GM12874 (cell line): ENCODE measurements around the gene LIF.

Experiments used
- TF ChIP-seq, protein P1 (sequence below): IDR thresholded peaks from 2 replicates; pipeline ENCODE4 v1.5.1; 2011; ENCODE audit warnings: low read depth, mild to moderate bottlenecking, control low read depth, low read length, moderate library complexity; ENCODE audit not compliant: insufficient read depth

LIF gene

DNA sequence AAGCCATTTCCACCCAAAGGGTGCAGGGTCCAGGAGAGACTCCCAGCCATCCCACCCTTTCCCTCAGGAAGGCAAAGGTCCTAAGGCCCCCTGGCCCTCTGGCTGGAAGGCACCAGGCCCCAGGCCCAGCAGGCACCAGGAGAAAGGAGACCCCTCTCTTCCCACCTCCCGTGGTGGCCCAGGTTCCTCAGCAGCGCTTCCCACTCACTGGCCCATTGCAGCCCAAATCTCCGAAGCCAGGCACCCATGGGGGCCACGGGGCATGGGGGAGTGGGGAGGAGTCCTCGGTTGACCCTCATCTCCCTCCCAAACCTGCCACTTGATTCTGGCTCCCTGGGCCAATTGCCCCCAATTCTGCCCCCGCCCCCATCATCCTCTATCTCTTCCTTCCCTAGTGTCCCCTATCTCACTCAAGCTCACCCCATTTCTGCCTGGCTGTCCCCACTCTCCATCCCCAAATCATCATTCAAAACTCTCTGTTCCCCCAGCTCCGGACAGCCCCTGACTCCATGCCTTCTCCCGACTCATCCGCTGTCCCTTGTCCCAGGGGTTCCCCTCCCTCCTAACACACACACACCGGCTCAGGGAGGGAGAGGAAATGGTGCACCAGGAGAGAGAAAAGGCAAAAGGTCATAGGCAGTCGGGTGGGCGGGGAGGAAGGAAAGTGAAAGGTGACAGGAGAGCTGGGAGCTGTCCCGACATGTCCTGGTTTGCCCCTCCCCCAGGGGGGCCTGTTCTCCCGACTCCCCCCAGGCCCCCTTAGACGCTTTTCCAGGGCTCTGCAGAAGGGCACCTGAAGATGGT is 1.2 kb downstream of the LIF start:
- TF ChIP-seq, protein P1, sequence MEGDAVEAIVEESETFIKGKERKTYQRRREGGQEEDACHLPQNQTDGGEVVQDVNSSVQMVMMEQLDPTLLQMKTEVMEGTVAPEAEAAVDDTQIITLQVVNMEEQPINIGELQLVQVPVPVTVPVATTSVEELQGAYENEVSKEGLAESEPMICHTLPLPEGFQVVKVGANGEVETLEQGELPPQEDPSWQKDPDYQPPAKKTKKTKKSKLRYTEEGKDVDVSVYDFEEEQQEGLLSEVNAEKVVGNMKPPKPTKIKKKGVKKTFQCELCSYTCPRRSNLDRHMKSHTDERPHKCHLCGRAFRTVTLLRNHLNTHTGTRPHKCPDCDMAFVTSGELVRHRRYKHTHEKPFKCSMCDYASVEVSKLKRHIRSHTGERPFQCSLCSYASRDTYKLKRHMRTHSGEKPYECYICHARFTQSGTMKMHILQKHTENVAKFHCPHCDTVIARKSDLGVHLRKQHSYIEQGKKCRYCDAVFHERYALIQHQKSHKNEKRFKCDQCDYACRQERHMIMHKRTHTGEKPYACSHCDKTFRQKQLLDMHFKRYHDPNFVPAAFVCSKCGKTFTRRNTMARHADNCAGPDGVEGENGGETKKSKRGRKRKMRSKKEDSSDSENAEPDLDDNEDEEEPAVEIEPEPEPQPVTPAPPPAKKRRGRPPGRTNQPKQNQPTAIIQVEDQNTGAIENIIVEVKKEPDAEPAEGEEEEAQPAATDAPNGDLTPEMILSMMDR, result no peak

DNA sequence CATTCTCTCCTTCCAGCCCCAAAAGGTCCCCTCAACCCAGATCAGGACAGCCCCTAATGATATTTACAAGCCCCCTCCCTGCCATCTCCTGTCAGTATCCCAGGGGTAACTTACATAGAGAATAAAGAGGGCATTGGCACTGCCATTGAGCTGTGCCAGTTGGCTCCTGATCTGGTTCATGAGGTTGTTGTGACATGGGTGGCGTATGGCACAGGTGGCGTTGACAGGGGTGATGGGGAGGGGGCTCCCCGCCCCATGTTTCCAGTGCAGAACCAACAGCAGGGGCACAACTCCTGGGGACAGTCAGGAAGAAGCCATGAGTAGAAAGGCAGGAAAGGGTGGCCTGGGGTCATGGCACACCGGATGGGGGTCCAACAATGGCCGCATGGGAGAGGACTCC is 1.9 kb downstream of the LIF start:
- TF ChIP-seq, protein P1, result no peak

DNA sequence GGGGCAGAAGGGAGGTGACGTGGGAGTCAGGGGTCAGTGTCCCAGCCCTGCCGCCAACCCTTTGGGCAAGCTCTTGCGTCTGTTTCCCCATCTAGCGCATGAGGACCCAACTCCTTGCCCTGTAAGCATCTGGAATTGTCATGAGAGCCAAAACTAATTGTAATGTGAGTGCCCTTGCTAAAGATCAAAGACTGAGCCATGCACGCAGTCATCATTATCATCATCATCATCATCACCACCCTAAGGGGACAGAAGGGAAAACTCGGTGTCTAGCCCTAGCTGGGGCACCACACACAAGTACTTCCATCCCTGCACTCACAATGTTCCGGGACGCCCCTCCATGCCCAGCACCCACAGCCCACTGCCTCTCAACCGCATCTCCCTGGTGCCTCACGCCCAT is 2.5 kb downstream of the LIF start:
- TF ChIP-seq, protein P1, result no peak

- TF ChIP-seq, protein P1, result no peak
Observed at GRCh38 chr22:30243661-30244060, 2.9 kb downstream of the LIF start.

DNA sequence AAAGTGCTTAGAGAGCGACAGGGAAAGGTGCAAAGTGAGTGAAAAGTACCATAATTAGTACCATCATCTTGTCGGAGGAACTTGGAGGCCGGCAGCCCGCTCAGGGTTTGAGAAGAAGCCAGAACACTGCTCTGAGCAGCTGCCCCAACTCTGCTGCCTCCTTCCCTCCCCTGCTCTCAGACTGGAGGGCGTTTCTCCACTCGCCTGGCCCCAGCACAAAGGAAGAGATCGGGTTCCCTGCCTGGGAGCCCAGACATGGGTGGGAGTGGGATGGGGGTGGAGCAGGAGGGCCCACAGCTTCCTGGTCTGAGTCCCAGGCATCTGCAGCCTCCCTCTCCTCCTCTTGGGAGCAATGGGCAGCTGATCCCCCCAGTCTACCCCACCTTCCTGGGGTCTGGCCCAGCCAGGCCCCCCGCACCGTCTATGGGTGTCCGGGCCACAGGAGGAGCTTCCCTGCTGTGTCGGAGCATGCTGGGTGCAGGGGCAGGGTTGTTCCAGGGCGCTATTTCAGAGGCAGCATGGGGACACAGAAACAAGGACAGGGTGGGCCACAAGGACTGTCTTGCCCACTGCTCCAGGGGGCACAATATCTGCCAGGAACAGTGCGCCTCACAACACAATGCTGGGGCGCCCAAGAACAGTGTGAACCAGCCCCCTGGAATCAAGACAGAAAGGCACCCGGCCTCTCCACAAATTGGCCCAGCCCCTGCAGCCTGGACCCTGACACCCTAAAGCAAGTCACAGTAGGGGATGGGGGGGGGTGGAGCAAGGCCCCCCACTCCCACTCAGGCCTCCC is 4.8 kb downstream of the LIF start:
- TF ChIP-seq, protein P1, result no peak

GRCh38 chr22:30240541-30241417 is 5.8 kb downstream of the LIF start:
- TF ChIP-seq, protein P1, result no peak
